GM21576 (cell line): ENCODE results near the gene PRR7.
"Not testable (repeated sequence)": the region's sequence is repeated elsewhere in the genome, so short reads cannot be mapped to it uniquely, and the experiment has no call there.

Source experiments
- ATAC-seq: cut with Tn5 transposase; IDR thresholded peaks from one replicate; pipeline ENCODE4 v1.9.1; 2021; ENCODE audit warnings: mild to moderate bottlenecking, moderate library complexity; ENCODE audit not compliant: unreplicated experiment

Gene PRR7

GRCh38 chr5:177446200-177447065 is at the start of gene PRR7:
PRR7 (plus strand) TSS chr5:177446814; CDS start chr5:177455068, 8,254 bp downstream.
- ATAC-seq = peak; percentile 40

GRCh38 chr5:177397875-177398390 is 48.7 kb upstream of the PRR7 start:
- no peak for ATAC-seq

GRCh38 chr5:177399997-177400868 is 46.4 kb upstream of the PRR7 start, which contains the start of gene PFN3:
PFN3 (minus strand) TSS chr5:177400661; CDS start chr5:177400576, 85 bp downstream.
- ATAC-seq = no peak

- no peak for ATAC-seq
These were observed 44.2 kb upstream of the PRR7 start for GRCh38 chr5:177402271-177403043.

- peak; percentile 13 for ATAC-seq
These were observed 43.4 kb upstream of the PRR7 start for GRCh38 chr5:177403102-177403791.

- peak; percentile 68 for ATAC-seq
These were observed 42.6 kb upstream of the PRR7 start for GRCh38 chr5:177403792-177404640.

- ATAC-seq = no peak
These were observed 41.9 kb upstream of the PRR7 start for GRCh38 chr5:177404641-177405179.

- no peak for ATAC-seq
These were observed 41.3 kb upstream of the PRR7 start for GRCh38 chr5:177405312-177405711.

GRCh38 chr5:177405805-177406204 is 40.8 kb upstream of the PRR7 start:
- no peak for ATAC-seq

- ATAC-seq = no peak
These were observed 37.4 kb upstream of the PRR7 start, which contains the start of gene F12 for GRCh38 chr5:177409043-177409801. F12 (minus strand) TSS chr5:177409564; CDS start chr5:177409527, 37 bp downstream.

- ATAC-seq = no peak
These were observed 36.0 kb upstream of the PRR7 start for GRCh38 chr5:177410575-177410974.

- ATAC-seq = peak; percentile 54
These were observed 33.9 kb upstream of the PRR7 start for GRCh38 chr5:177412603-177413233.

GRCh38 chr5:177414481-177414880 is 32.1 kb upstream of the PRR7 start:
- ATAC-seq = no peak

GRCh38 chr5:177417081-177417480 is 29.5 kb upstream of the PRR7 start:
- not testable (repeated sequence) for ATAC-seq

GRCh38 chr5:177419046-177419445 is 27.6 kb upstream of the PRR7 start:
- ATAC-seq = no peak

GRCh38 chr5:177420472-177420871 is 26.1 kb upstream of the PRR7 start:
- ATAC-seq = not testable (repeated sequence)

GRCh38 chr5:177421062-177421798 is 25.4 kb upstream of the PRR7 start:
- no peak for ATAC-seq
